Mammary microvascular endothelial cell (primary cell): ENCODE measurements around the gene GPR83. TPM values are rescaled to one million over a fixed set of nuclear protein-coding genes. Genes with fewer than 3 reads are reported as not detected.

Experiments
- total RNA-seq: library from RNA; depleted of rRNA; stranded (reverse); fragments of >200 nt; gene quantifications from 2 replicates; pipeline ENCODE4 v1.2.3, GENCODE V29; 2015

Gene GPR83
- total RNA-seq = not detected in 2 replicates

DNA sequence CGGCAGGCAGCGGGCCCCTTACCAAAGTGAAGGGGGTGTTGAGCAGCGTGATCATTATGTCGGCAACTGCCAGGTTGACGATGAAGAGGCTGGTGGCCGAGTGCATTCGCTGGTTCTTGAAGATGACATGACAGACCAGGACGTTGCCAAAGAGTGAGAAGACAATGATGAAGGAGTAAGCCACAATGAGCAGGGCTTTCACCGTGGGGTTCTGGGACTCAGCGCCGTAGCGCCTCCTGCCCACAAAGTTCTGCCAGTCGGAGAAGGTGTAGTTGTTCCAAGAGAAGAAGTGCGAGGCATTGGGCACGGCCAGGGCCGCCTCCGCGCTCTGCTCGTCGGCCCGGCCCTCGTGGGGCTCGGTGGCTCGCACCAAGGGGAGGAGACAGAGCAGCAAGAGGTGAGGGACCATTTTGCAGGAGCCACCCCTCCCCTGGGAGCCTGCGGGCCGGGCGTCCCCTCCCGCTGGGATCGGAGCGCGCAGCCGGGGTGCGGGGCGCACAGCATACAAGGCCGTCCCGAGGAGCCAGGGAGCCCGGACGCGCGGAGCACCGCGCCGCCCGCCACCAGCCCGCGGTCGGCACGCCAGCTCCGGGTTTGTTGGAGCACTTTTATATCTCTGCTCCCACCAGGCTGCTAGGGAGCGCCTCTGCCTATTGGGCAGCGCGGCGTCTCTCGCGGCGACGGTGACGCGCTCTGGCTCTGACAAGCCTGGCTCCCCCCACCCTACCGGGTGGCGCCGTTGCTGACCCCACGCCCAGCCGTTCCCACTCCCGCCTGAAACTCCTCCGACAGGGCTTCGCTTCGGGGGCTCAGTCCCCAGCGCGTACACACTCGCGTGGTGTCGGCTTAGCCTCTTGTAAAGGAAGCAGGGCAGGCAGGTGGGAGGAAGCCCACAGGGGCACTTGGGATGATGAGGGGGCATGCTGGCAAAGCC, at the start of gene GPR83:
Gene GPR83, minus strand, starts transcription at position 581 of the 934 bp plus-strand sequence. Its CDS starts 172 bp downstream, at position 409.

Other genes starting within 250 kb of the GPR83 start
- not detected in 2 replicates for gene IZUMO1R, start 96.8 kb downstream of the GPR83 start, total RNA-seq
- 12.5 and 16.6 TPM in 2 replicates for gene MRE11, start 92.4 kb upstream of the GPR83 start, total RNA-seq
- gene ANKRD49, start 92.6 kb upstream of the GPR83 start, total RNA-seq = 10.8 and 11.1 TPM in 2 replicates
- gene C11orf97, start 111.0 kb upstream of the GPR83 start, total RNA-seq = not detected in 2 replicates
- gene FUT4, start 142.5 kb upstream of the GPR83 start, total RNA-seq = 4.4 and 4.5 TPM in 2 replicates
- under 0.01 and 0.20 TPM in 2 replicates for gene PIWIL4, start 165.9 kb upstream of the GPR83 start, total RNA-seq